Astrocyte (in vitro differentiated cells and primary cell): ENCODE measurements around the gene DMPK. TPM values are rescaled to one million over a fixed set of nuclear protein-coding genes. Genes with fewer than 3 reads are reported as not detected.

Source experiments
- DNase-seq: peaks from one replicate; pipeline ENCODE4 v3.0.0-alpha.2; 2010; ENCODE audit warnings: low read depth
- FAIRE-seq: peaks from 2 replicates; lab custom pipeline; 2011; peaks lifted over from hg19 to GRCh38; lab: Jason Lieb, UNC
- H2AFZ ChIP-seq: 2 replicates; pipeline ENCODE4 v1.6.0; 2012; ENCODE audit warnings: low read depth, low read length, inconsistent platforms
- H3K27ac ChIP-seq: 2 replicates; pipeline ENCODE4 v1.5.1; 2011; ENCODE audit warnings: low read depth, low read length, inconsistent platforms
- H3K27me3 ChIP-seq: 2 replicates; pipeline ENCODE4 v1.6.0; 2011; ENCODE audit warnings: low read length, inconsistent platforms; ENCODE audit not compliant: insufficient read depth
- H3K36me3 ChIP-seq: 2 replicates; pipeline ENCODE4 v1.5.1; 2011; ENCODE audit warnings: low read length, inconsistent platforms; ENCODE audit not compliant: insufficient read depth
- H3K4me1 ChIP-seq: 2 replicates; pipeline ENCODE4 v1.5.1; 2011; ENCODE audit warnings: low read length, inconsistent platforms; ENCODE audit not compliant: insufficient read depth
- H3K4me2 ChIP-seq: 2 replicates; pipeline ENCODE4 v1.6.0; 2012; ENCODE audit warnings: low read length, inconsistent platforms
- H3K4me3 ChIP-seq: 2 replicates; pipeline ENCODE4 v1.5.1; 2011; ENCODE audit warnings: low read depth, mild to moderate bottlenecking, low read length, inconsistent platforms; ENCODE audit not compliant: insufficient read depth
- H3K79me2 ChIP-seq: 2 replicates; pipeline ENCODE4 v1.6.0; 2012; ENCODE audit warnings: mild to moderate bottlenecking, low read length, inconsistent platforms; ENCODE audit not compliant: insufficient read depth
- H3K9ac ChIP-seq: 2 replicates; pipeline ENCODE4 v1.6.0; 2012; ENCODE audit warnings: mild to moderate bottlenecking, low read length, inconsistent platforms
- H3K9me3 ChIP-seq: 2 replicates; pipeline ENCODE4 v1.5.1; 2012; ENCODE audit warnings: low read depth, mild to moderate bottlenecking, low read length, inconsistent platforms; ENCODE audit not compliant: insufficient read depth
- H4K20me1 ChIP-seq: 2 replicates; pipeline ENCODE4 v1.6.0; 2012; ENCODE audit warnings: low read length, inconsistent platforms; ENCODE audit not compliant: insufficient read depth
- H3K27ac Mint-ChIP-seq: one replicate; pipeline ENCODE4 v1.8.0; 2021; ENCODE audit warnings: mild to moderate bottlenecking, mixed read lengths; ENCODE audit not compliant: unreplicated experiment
- H3K27me3 Mint-ChIP-seq: one replicate; pipeline ENCODE4 v1.8.0; 2021; ENCODE audit warnings: low read depth, mixed read lengths; ENCODE audit not compliant: unreplicated experiment
- H3K36me3 Mint-ChIP-seq: one replicate; pipeline ENCODE4 v1.8.0; 2021; ENCODE audit warnings: low read depth, mixed read lengths; ENCODE audit not compliant: unreplicated experiment
- H3K4me1 Mint-ChIP-seq: one replicate; pipeline ENCODE4 v1.8.0; 2021; ENCODE audit warnings: low read depth, mixed read lengths; ENCODE audit not compliant: unreplicated experiment
- H3K4me3 Mint-ChIP-seq: one replicate; pipeline ENCODE4 v1.8.0; 2021; ENCODE audit warnings: mild to moderate bottlenecking, moderate library complexity, mixed read lengths; ENCODE audit not compliant: unreplicated experiment
- H3K9me3 Mint-ChIP-seq: one replicate; pipeline ENCODE4 v1.8.0; 2021; ENCODE audit warnings: mild to moderate bottlenecking, mixed read lengths; ENCODE audit not compliant: unreplicated experiment
- EZH2 ChIP-seq: IDR thresholded peaks from 2 replicates; pipeline ENCODE4 v1.6.1; 2012; ENCODE audit warnings: mild to moderate bottlenecking, low read length, inconsistent platforms; ENCODE audit not compliant: insufficient read depth
- total RNA-seq: library from RNA; stranded (reverse); gene quantifications from 2 replicates; pipeline ENCODE4 v1.2.1, GENCODE V29; 2021
- TF ChIP-seq, protein P1 (sequence below): IDR thresholded peaks from 2 replicates; pipeline ENCODE4 v1.5.1; 2011; ENCODE audit warnings: low read depth, mild to moderate bottlenecking, inconsistent platforms, low read length, moderate library complexity; ENCODE audit not compliant: insufficient read depth

DMPK gene
- total RNA-seq, 1 donor from 2014 or later, result 75.2 TPM

DNA sequence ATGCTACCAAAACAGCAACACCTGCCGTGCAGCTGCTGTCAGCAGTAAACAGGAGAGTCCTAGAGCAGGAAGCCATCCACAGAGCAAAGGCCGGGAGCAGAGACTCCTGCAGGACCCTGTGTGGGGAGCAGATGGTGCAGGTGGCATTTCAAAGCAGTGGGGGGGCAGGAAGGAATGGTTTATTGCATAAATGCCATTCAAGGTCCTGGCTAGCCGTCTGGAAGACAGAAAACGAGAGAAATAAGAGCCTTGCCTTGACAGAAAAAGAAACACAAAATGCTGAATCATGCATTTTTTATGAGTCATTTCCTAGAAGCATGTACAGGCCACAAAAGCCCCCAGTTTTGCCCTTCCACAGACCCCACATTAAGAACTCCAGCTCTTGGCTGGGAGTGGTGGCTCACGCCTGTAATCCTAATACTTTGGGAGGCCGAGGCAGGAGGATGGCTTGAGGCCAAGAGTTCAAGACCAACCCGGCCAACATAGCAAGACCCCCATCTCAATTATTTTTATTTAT is 27.4 kb upstream of the DMPK start:
- Histone ChIP-seq H3K9ac (peak overlapping the region; percentile 4), H3K36me3 (no peaks in the 10 kb centered on the region), H3K9me3 (no peaks in the 10 kb centered on the region), H2AFZ (no peak overlapping the region), H4K20me1 (no peaks in the 10 kb centered on the region), H3K27ac (peak overlapping the region; percentile 15), H3K27me3 (no peaks in the 10 kb centered on the region), H3K4me3 (no peak overlapping the region), H3K4me2 (peak overlapping the region; percentile 67), H3K4me1 (peaks cover 8% of the 10 kb centered on the region), H3K79me2 (no peaks in the 10 kb centered on the region)
- DNase-seq (peak; percentile 73), FAIRE-seq (no peak)
- peak overlapping the region; percentile 94 for H3K27ac Mint-ChIP-seq
- TF ChIP-seq EZH2, result no peak
- TF ChIP-seq, protein P1, sequence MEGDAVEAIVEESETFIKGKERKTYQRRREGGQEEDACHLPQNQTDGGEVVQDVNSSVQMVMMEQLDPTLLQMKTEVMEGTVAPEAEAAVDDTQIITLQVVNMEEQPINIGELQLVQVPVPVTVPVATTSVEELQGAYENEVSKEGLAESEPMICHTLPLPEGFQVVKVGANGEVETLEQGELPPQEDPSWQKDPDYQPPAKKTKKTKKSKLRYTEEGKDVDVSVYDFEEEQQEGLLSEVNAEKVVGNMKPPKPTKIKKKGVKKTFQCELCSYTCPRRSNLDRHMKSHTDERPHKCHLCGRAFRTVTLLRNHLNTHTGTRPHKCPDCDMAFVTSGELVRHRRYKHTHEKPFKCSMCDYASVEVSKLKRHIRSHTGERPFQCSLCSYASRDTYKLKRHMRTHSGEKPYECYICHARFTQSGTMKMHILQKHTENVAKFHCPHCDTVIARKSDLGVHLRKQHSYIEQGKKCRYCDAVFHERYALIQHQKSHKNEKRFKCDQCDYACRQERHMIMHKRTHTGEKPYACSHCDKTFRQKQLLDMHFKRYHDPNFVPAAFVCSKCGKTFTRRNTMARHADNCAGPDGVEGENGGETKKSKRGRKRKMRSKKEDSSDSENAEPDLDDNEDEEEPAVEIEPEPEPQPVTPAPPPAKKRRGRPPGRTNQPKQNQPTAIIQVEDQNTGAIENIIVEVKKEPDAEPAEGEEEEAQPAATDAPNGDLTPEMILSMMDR, result no peak
- no peak overlapping the region for H3K4me3 Mint-ChIP-seq
- H3K4me1 Mint-ChIP-seq, result peaks cover 9% of the 10 kb centered on the region
- peaks cover 2% of the 10 kb centered on the region for H3K36me3 Mint-ChIP-seq
- H3K9me3 Mint-ChIP-seq, result peaks cover 2% of the 10 kb centered on the region
- H3K27me3 Mint-ChIP-seq, result no peaks in the 10 kb centered on the region

- H4K20me1 ChIP-seq, result no peaks in the 10 kb centered on the region
- no peak overlapping the region for H3K4me3 Mint-ChIP-seq
- no peak overlapping the region for H2AFZ ChIP-seq
- no peak overlapping the region for H3K4me2 ChIP-seq
- no peak overlapping the region for H3K4me3 ChIP-seq
- no peaks in the 10 kb centered on the region for H3K27me3 ChIP-seq
- H3K9ac ChIP-seq, result no peak overlapping the region
- H3K36me3 ChIP-seq, result no peaks in the 10 kb centered on the region
- peaks cover 9% of the 10 kb centered on the region for H3K4me1 Mint-ChIP-seq
- H3K79me2 ChIP-seq, result no peaks in the 10 kb centered on the region
- H3K27me3 Mint-ChIP-seq, result no peaks in the 10 kb centered on the region
- no peak for DNase-seq
- no peak overlapping the region for H3K27ac Mint-ChIP-seq
- H3K36me3 Mint-ChIP-seq, result no peaks in the 10 kb centered on the region
- TF ChIP-seq, protein P1, result no peak
- peaks cover 5% of the 10 kb centered on the region for H3K4me1 ChIP-seq
- H3K27ac ChIP-seq, result no peak overlapping the region
- FAIRE-seq, result no peak
- H3K9me3 ChIP-seq, result no peaks in the 10 kb centered on the region
- peaks cover 2% of the 10 kb centered on the region for H3K9me3 Mint-ChIP-seq
These were observed 23.4 kb upstream of the DMPK start for GRCh38 chr19:45805719-45806118.

GRCh38 chr19:45804959-45805230 is 22.6 kb upstream of the DMPK start:
- Mint-ChIP-seq H3K36me3 (no peaks in the 10 kb centered on the region), H3K27me3 (no peaks in the 10 kb centered on the region), H3K9me3 (peaks cover 2% of the 10 kb centered on the region), H3K4me1 (peaks cover 14% of the 10 kb centered on the region), H3K4me3 (no peak overlapping the region), H3K27ac (no peak overlapping the region)
- FAIRE-seq (no peak), DNase-seq (no peak)
- H3K4me2 ChIP-seq, result no peak overlapping the region
- no peaks in the 10 kb centered on the region for H3K36me3 ChIP-seq
- TF ChIP-seq, protein P1, result no peak
- no peak for TF ChIP-seq EZH2
- H3K27me3 ChIP-seq, result no peaks in the 10 kb centered on the region
- H3K9me3 ChIP-seq, result no peaks in the 10 kb centered on the region
- no peaks in the 10 kb centered on the region for H3K79me2 ChIP-seq
- H4K20me1 ChIP-seq, result no peaks in the 10 kb centered on the region
- no peak overlapping the region for H3K4me3 ChIP-seq
- no peak overlapping the region for H2AFZ ChIP-seq
- no peak overlapping the region for H3K27ac ChIP-seq
- peaks cover 11% of the 10 kb centered on the region for H3K4me1 ChIP-seq
- no peak overlapping the region for H3K9ac ChIP-seq
